Measurements from ENCODE around the gene TP53I11. TPM values are rescaled to one million over a fixed set of nuclear protein-coding genes. Genes with fewer than 3 reads are reported as not detected.

The TP53I11 gene
- total RNA-seq, 1 experiment from 2014 or later: 94.2 TPM

GRCh38 chr11:44982496-44983062 is 31.9 kb upstream of the TP53I11 start:
- H3K18ac ChIP-seq (ENCODE audit: insufficient read length, low read depth, low read length): no peak overlapping the region
- H3K4me1 ChIP-seq (ENCODE audit: insufficient read depth, low read length): peaks cover 10% of the 10 kb centered on the region; the same call in 1 of the 2 replicates
- no peak overlapping the region for H2AK5ac ChIP-seq (ENCODE audit: insufficient read length, low read length)
- no peak overlapping the region for H2AFZ ChIP-seq (ENCODE audit: low read length)
- H3K14ac ChIP-seq (ENCODE audit: insufficient read depth, low read length): peak overlapping the region; percentile 24; the same call in 1 of the 2 replicates
- H3K4me2 ChIP-seq (ENCODE audit: insufficient read depth, insufficient read length, low read length): no peak overlapping the region
- Mint-ChIP-seq H3K4me3 (no peak overlapping the region), H3K36me3 (ENCODE audit: insufficient read depth in 1 of 3, low read depth in 3 of 3) (peaks cover 0 to 7% (median 0%) of the 10 kb centered on the region in 3 experiments; a peak in 2 of 7 replicates), H3K4me1 (peaks cover 31 to 34% of the 10 kb centered on the region in 2 experiments), H3K27me3 (ENCODE audit: low read depth) (no peaks in the 10 kb centered on the region; the same call in none of the 2 replicates), H3K27ac (peak overlapping the region in 1 of 3 experiments; percentile 38; a peak in 1 of 7 replicates), H3K9me3 (peaks cover 5% of the 10 kb centered on the region in 2 experiments; a peak in 4 of 5 replicates)
- no peak for DNase-seq
- H3K23ac ChIP-seq (ENCODE audit: insufficient read length, low read depth, low read length): no peak overlapping the region
- no CpG with 5 or more reads among the region's 8 CpGs for WGBS (ENCODE audit: extremely low coverage, insufficient read length, low lambda C conversion rate)
- H3K27ac ChIP-seq (ENCODE audit: insufficient read length, low read depth, low read length): no peak overlapping the region
- no peak overlapping the region for H3K9ac ChIP-seq (ENCODE audit: extremely low read depth, insufficient read length, low read length)
- no peak overlapping the region for H2BK120ac ChIP-seq (ENCODE audit: low read depth, low read length, poor library complexity, severe bottlenecking)
- H3K27me3 ChIP-seq (ENCODE audit: insufficient read depth, low read length): no peaks in the 10 kb centered on the region
- no peaks in the 10 kb centered on the region for H3K9me3 ChIP-seq (ENCODE audit: control insufficient read depth, low read depth, low read length)
- TF ChIP-seq CTCF (conservative IDR thresholded peaks at IDR 0.05): no peak
- no peak overlapping the region for H3K56ac ChIP-seq (ENCODE audit: insufficient read length, low read depth, low read length)
- no peak overlapping the region for H4K8ac ChIP-seq (replicated peaks; ENCODE audit: insufficient read length, low read depth, low read length)
- no peak overlapping the region for H2BK12ac ChIP-seq (ENCODE audit: insufficient read length, low read depth, low read length)
- no peak overlapping the region for H2BK5ac ChIP-seq (ENCODE audit: insufficient read length, low read length)
- no peaks in the 10 kb centered on the region for H3K79me1 ChIP-seq (ENCODE audit: insufficient read depth, low read depth, low read length, poor library complexity, severe bottlenecking)
- H3K23me2 ChIP-seq (ENCODE audit: insufficient read length, low read depth, low read length, poor library complexity, severe bottlenecking): no peaks in the 10 kb centered on the region
- no peak overlapping the region for H2BK20ac ChIP-seq (ENCODE audit: low read depth, low read length, poor library complexity, severe bottlenecking)
- H3K79me2 ChIP-seq (ENCODE audit: insufficient read depth, low read length): no peaks in the 10 kb centered on the region
- H3K4ac ChIP-seq (ENCODE audit: low read depth, low read length): no peak overlapping the region
- no peak overlapping the region for H4K5ac ChIP-seq (ENCODE audit: insufficient read length, low read depth, low read length)
- H2BK15ac ChIP-seq (ENCODE audit: low read depth, low read length): no peak overlapping the region
- no peak overlapping the region for H3T11ph ChIP-seq (ENCODE audit: low read length)
- no peaks in the 10 kb centered on the region for H4K20me1 ChIP-seq (ENCODE audit: control insufficient read depth, insufficient read depth, insufficient read length)
- no peak overlapping the region for H4K91ac ChIP-seq (ENCODE audit: insufficient read length, low read depth, low read length)
